Activated CD8-positive, alpha-beta memory T cell treated with anti-CD3 and anti-CD28 coated beads, Interleukin-2, amount 50 U/mL, for 1 hour (primary cell): ENCODE measurements around the gene PTK6.
"Not testable (repeated sequence)": the region's sequence is repeated elsewhere in the genome, so short reads cannot be mapped to it uniquely, and the experiment has no call there.

Experiments used
- DNase-seq: peaks from one replicate; pipeline ENCODE4 v3.0.0-alpha.2; 2020; ENCODE audit errors: extremely low read depth

PTK6 gene

GRCh38 chr20:63536997-63537524 is at the start of gene PTK6:
Gene PTK6, minus strand, starts transcription at chr20:63537376. Its CDS starts 62 bp downstream, at chr20:63537314.
- DNase-seq = no peak

- DNase-seq = no peak
Measured at GRCh38 chr20:63586797-63587196, 49.6 kb upstream of the PTK6 start.

- DNase-seq = no peak
Measured at GRCh38 chr20:63585616-63586565, 48.7 kb upstream of the PTK6 start.

- DNase-seq = no peak
Measured at GRCh38 chr20:63582382-63583063, 45.3 kb upstream of the PTK6 start.

- peak; percentile 58 for DNase-seq
Measured at GRCh38 chr20:63580796-63581461, 43.8 kb upstream of the PTK6 start.

- DNase-seq = no peak
Measured at GRCh38 chr20:63579017-63579694, 42.0 kb upstream of the PTK6 start.

GRCh38 chr20:63578224-63579016 is 41.2 kb upstream of the PTK6 start:
- no peak for DNase-seq

GRCh38 chr20:63577317-63577894 is 40.2 kb upstream of the PTK6 start:
- DNase-seq = no peak

GRCh38 chr20:63576311-63576710 is 39.1 kb upstream of the PTK6 start:
- DNase-seq = no peak

- no peak for DNase-seq
Measured at GRCh38 chr20:63574829-63575743, 37.9 kb upstream of the PTK6 start.

GRCh38 chr20:63574156-63574828 is 37.1 kb upstream of the PTK6 start, which contains the start of gene HELZ2:
Gene HELZ2, minus strand, starts transcription at chr20:63574239. Its CDS starts 1,854 bp downstream, at chr20:63572385.
- peak; percentile 29 for DNase-seq

- DNase-seq = no peak
Measured at GRCh38 chr20:63573647-63574131, 36.5 kb upstream of the PTK6 start.

- DNase-seq = no peak
Measured at GRCh38 chr20:63572788-63573646, 35.8 kb upstream of the PTK6 start.

GRCh38 chr20:63572071-63572787 is 35.1 kb upstream of the PTK6 start:
- no peak for DNase-seq

GRCh38 chr20:63571087-63571478 is 33.9 kb upstream of the PTK6 start:
- DNase-seq = not testable (repeated sequence)

GRCh38 chr20:63570281-63571086 is 33.3 kb upstream of the PTK6 start:
- DNase-seq = no peak
